ENCODE data around the gene THEM4.
A peak's percentile ranks its signal among the peaks of the same experiment; 100 is the strongest.

THEM4 gene

DNA sequence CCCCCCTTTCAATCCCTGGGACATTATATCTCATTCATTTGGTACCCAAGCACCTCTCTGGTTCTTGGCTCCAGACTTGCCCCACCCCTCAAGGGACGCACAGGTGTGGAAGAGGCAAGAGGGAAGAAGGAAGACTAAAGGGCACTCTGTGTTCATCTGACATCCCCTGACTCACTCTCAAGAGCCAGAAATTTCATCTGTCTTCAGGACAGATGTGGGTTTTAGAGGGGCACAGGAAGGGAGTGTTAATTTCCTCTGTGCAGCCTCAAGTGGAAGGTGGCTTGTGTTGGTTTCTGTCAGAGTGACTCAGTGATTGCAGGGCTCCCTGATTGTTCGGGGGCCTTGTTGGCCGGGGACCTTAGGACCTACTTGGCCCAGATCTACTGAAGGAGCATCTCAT, 72.1 kb downstream of the THEM4 start:
- no peak for DNase-seq (ENCODE audit: low spot score)

DNA sequence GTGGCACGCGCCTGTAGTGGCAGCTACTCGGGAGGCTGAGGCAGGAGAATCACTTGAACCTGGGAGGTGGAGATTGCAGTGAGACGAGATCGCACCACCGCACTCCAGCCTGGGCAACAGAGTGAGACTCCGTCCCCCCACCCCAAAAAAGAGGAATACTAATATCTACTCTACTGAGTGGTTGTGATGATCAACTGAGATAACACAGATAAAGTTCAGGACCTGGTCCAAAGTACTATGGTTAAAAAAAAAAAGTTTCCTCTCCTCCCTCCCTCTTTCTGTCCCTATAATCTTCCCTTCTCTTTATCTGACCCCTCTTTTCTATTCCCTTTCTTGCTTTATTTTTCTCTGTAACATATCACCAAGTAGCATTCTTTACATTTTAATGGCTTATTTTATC, 73.7 kb downstream of the THEM4 start:
- DNase-seq (ENCODE audit: low spot score) = no peak

DNA sequence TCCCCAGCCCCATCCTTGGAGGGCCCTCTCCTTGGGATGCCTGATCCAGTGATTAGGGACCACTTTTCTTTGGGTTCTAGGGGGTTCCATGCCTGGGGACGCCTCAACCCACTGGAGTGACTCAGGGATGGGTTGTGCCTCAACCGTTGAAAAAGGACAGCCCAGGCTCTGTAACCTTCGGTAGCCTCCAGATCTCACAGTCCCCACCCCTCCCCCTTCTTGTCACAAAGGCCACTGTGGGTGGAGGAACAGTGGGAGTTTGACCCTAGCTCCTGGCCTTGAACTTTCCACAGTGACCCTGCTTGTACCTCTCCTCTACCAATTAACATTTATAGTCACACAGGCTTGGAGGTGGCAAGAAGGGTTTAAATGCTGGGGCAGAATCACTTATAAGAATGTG, 75.1 kb downstream of the THEM4 start:
- no peak for DNase-seq (ENCODE audit: low spot score)

DNA sequence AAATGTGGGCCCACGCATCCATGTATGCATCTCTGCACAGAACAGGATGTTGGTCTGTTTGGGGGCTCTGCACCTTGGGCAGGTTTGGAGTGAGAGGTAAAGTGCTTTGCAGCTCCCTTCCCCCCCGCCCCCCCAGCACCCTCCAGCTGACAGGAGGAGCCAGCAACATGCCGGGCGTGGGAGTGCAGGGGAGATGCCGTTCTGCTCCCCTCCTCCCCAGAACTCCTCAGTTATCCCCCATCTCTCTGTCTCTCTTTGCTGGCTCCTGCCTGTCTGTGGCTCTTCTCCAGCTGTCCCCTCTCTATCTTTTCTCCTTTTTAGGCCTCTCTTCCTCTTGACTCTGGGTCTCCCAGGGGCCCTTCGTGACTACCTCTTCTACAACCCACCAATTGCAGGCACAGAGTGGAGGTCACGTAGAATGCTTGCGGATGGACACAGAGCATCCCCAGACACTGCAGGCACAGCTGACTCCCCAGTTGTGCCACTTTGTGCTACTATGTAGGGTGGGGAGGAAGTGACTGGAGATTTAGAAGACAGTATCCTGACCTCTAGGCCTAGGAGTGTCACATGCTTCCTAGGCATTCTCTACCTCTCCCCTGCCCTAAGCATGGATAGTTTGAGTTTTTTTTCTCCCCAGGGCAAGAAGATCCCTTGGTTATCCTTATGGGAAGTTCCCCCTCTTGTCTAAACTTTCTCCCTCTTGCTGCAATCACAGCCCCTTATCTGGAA, 76.0 kb downstream of the THEM4 start:
- DNase-seq (ENCODE audit: low spot score) = no peak

DNA sequence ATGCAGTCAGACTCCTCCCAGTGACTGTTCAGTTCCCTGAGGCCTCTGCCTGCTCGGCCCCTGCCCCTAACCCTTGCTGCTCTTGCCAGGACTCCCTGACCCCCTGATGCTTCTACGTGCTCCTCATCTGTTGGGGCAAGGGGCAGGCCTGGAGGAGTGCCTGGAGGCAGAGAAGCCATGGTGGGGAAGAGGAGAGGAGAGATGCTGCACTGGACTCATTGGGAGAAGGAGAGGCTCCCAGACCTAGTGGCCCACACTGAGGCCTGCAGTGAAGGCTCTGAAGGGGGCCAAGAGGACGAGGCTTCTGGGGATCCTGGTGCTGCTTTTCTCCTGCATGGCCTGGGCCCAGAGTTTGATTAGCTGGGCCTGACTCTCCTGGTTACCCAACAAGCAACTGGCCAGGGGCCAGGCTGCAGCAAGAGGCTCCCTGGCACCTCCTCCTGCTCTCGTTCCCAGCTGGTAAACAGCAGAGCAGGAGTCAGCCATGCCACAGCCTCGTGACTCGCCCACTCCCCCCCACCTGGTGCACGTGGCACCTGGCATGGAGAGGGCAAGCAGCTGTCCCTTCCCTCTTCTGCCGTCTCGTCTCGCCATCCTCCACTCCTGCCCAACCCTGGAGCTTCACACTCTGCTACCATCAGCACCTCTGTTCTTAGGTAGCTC, 76.9 kb downstream of the THEM4 start:
- no peak for DNase-seq (ENCODE audit: low spot score)

DNA sequence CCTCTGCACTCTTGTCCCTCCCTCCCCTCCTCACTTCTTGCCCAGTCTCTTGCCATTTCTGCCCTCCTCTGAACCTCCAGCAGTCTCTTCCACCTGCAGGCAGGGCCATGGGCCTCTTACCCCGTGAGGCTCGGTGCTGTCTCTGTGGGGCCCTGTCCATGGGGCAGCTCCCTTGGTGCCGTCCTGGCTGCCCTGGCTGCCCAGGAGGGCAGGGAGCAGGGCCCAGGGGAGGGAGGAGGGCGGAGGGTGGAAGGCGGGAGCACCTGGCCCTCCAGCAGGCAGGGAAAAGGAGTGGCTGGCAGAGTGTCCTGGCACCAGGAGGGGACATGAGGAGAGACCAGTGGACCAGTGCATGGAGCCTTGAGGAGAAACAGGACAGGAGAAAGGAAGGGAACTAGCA, 77.7 kb downstream of the THEM4 start, which contains the start of gene RORC:
RORC (minus strand) TSS at position 198 of the 400 bp plus-strand sequence; CDS start at position 160, 38 bp downstream.
- no peak for DNase-seq (ENCODE audit: low spot score)

DNA sequence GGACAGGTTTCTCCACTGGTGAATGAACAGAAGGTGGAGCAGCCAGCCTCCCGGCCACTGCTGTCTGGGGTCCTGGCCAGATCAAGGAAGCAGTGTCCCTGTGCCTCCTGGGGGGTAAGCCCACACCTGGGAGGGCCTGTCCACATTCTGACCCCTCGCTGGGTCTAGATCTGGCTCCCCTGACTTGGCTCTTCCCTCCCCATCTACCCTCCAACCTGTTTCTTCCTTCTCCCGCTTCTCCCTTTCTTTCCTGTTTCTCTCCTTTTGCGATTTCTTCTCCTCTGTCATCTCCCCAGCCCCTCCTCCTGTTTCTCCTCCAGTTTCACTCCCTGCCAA, 78.1 kb downstream of the THEM4 start:
- no peak for DNase-seq (ENCODE audit: low spot score)

DNA sequence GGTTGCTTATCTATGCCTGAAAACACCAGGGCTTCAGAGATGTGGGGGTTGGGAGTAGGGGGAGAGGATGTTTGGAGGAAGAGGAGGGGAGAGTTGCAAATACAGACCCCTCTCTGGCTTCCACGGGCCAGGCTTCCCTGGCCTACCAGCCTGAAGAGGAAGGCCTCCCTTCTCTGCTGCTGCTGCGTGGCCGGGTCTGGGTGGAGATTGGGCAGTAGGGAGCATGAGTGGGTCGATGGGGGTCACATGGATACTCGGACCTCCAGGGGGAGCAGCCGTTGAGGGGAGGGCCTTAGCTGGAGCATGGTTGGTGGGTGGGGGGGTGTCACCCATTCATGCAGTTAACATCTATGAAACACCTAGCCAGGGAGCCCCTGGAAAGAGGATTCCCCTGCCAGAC, 79.3 kb downstream of the THEM4 start:
- DNase-seq (ENCODE audit: low spot score) = no peak

DNA sequence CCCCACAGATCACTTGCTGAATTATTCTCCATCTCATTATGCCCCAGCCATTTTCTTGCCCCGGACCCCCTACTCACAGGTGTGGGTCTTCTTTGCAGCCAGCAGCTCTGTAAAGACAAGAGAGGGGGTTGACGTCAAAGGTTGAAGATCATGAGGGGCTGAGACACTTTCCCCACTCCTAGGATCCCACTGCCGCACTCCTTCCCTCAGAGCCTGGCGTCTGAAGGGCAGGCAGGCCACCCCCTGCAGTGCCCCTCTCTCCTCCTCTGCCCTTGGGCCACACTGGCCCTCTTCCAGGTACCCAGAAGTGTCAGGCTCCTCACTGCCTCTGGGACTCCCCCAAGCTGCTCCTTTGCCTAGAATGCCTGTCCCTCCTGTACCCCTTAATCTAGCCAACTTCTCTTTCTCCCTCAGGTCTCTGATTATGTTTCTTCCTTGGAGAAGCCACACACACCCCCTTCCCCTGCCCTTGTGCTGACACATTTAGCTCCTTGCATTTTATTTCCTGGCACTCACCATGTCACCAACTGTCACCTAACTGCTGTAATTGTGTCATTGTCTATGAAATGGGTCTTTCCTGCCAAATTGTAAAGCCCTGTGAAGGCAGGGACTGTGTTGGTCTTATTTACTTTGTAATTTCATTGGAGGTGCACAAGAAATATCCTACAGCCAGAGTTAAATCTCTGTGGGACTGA, 79.8 kb downstream of the THEM4 start:
- no peak for DNase-seq (ENCODE audit: low spot score)

DNA sequence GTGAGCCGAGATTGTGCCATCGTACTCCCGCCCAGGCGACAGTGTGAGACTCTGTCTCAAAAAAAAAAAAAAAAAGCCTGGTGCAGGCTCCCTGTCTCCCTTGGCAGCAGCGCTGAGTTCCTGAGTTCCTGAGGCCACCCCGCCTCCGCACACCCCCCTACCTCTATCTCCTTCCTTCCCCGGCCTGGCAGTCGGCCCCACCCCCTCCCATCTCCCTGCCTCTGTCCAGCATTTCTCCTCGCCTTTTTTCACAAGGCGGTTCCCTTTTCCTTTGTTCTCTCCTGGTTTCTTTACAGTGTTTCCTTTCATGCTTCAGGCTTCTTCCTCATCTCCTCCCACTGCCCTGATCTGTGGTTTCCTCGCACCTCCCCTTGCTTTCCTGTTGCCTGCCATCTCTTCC, 80.4 kb downstream of the THEM4 start:
- DNase-seq (ENCODE audit: low spot score) = peak; percentile 95

DNA sequence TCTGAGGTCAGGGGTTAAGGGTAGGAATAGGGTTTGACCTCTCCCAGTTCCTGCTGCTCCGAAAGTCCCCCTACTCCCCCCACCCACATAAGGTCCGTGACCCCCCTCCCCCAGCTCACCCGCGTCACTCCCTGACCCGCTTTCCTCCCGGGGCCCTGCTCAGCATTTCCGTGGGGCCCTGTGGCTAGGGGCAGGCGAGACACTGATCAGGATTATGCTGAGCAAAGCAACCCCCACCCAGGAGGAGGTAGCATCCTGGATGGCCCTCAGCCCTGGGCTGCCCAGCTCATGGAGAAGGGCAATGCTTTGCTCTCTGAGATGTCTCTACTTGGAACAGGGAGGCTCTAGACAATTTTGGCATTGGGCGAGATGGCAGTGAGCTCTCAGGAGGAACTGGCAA, 81.5 kb downstream of the THEM4 start:
- DNase-seq (ENCODE audit: low spot score) = no peak

DNA sequence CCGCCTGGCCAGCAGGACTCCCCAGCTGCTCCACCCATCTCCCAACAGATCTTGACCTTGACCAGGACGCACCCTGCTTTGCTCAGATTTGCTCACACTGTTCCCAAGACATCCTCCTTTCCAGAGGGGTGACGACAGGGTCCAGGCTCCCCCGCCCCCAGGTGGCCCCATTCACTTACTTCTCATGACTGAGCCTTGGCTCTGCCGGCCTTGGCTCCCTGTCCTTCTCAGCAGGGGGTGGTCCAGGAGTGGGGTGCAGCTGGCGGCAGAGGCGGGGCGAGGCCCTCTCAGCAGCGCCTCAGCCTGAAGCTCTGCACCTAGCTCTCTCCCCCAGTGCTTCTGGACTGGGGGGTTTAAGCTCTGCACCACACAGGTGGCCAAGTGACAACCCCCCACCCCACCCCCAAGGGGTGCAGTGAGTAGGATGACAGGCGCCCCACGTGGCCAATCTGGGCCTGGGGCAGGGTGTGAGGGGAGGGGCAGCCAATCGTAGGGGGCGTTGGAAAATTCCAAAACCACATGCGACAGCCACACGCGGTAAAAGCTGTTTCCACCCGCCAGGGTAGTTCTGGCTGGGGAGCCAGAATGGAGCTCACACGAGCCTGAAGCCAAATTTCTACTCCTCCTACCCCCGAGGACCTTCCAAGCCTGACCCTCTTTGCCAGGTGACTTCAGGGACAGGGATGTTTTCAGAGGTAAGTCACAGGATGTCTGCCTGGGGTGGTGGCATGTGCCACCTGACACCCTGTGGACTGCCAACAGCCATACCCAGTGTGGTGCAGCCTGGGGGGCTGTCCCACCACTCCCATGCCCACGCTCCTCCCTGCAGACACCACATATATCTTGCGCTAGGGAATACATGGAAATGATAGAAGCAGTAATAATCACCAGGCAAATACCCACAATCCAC, 83.3 kb downstream of the THEM4 start:
- DNase-seq (ENCODE audit: low spot score) = no peak

DNA sequence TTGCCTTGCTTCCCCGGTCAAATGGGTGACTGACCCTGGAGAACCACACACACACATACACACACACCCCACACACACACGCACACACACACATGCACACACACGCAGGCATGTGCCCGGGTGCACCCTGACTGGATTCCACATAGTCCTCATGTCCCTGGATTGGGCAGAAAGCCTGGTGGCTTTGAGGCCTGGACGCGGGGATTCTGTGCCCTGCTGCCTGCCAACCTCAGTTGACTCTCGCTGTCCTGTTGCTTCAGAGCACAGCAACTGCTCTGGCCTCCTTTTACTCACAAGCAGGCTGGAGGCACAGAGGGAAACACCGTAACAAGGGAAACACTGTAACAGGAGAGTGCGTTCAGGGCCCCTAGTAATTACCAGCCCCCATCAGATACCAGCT, 84.1 kb downstream of the THEM4 start:
- no peak for DNase-seq (ENCODE audit: low spot score)

Data from COLO829 (cell line).